Keratinocyte (primary cell): Measurements from ENCODE around the gene RIC3. TPM values are rescaled to one million over a fixed set of nuclear protein-coding genes. Genes with fewer than 3 reads are reported as not detected.

Experiments used
- DNase-seq: peaks from one replicate; pipeline ENCODE4 v3.0.0-alpha.2; 2011; ENCODE audit warnings: low read depth, missing footprints, low spot score
- FAIRE-seq: peaks from 2 replicates; lab custom pipeline; 2011; peaks lifted over from hg19 to GRCh38; lab: Jason Lieb, UNC
- H2AFZ ChIP-seq: 2 replicates; pipeline ENCODE4 v1.6.0; 2012; ENCODE audit warnings: low read length, control low read depth, inconsistent platforms; ENCODE audit not compliant: control insufficient read depth
- H3K27ac ChIP-seq: 2 replicates; pipeline ENCODE4 v1.5.1; 2011; ENCODE audit warnings: low read length; ENCODE audit not compliant: control insufficient read depth, insufficient read depth
- H3K27me3 ChIP-seq: 3 replicates; pipeline ENCODE4 v1.6.0; 2011; ENCODE audit warnings: low read length; ENCODE audit not compliant: control insufficient read depth, insufficient read depth; ENCODE audit errors: extremely low read depth
- H3K36me3 ChIP-seq, 2 experiments: 2 replicates in 1 of 2; 3 replicates in 1 of 2; pipeline ENCODE4 v1.5.1; 2011; ENCODE audit warnings: low read length in 2 of 2, mild to moderate bottlenecking in 1 of 2; ENCODE audit not compliant: control insufficient read depth in 2 of 2, insufficient read depth in 2 of 2; ENCODE audit errors: extremely low read depth in 1 of 2
- H3K4me1 ChIP-seq: 3 replicates; pipeline ENCODE4 v1.5.1; 2011; ENCODE audit warnings: low read length; ENCODE audit not compliant: control insufficient read depth, insufficient read depth; ENCODE audit errors: extremely low read depth
- H3K4me2 ChIP-seq: 3 replicates; pipeline ENCODE4 v1.6.0; 2011; ENCODE audit warnings: low read depth, low read length; ENCODE audit not compliant: control insufficient read depth, insufficient read depth; ENCODE audit errors: extremely low read depth
- H3K4me3 ChIP-seq, 3 experiments: fragments of 200-600 bp in 1 of 3; sonication (generic) in 1 of 3; 2 replicates in 2 of 3; 3 replicates in 1 of 3; pipeline ENCODE4 v1.5.1; 2011 to 2016; ENCODE audit warnings: low read length in 3 of 3, mild to moderate bottlenecking in 3 of 3, control low read depth in 2 of 3, inconsistent platforms in 1 of 3, low read depth in 1 of 3, mixed read lengths in 1 of 3, mixed run types in 1 of 3, moderate library complexity in 1 of 3; ENCODE audit not compliant: control insufficient read depth in 2 of 3, insufficient read depth in 2 of 3; ENCODE audit errors: extremely low read depth in 1 of 3
- H3K79me2 ChIP-seq: 2 replicates; pipeline ENCODE4 v1.6.0; 2012; ENCODE audit warnings: low read length; ENCODE audit not compliant: control insufficient read depth, insufficient read depth
- H3K9ac ChIP-seq: 3 replicates; pipeline ENCODE4 v1.6.0; 2011; ENCODE audit warnings: low read length; ENCODE audit not compliant: control insufficient read depth, insufficient read depth; ENCODE audit errors: extremely low read depth
- H3K9me1 ChIP-seq: 3 replicates; pipeline ENCODE4 v1.6.0; 2011; ENCODE audit warnings: low read length; ENCODE audit not compliant: control insufficient read depth, insufficient read depth; ENCODE audit errors: extremely low read depth
- H3K9me3 ChIP-seq: 2 replicates; pipeline ENCODE4 v1.5.1; 2012; ENCODE audit warnings: low read depth, low read length; ENCODE audit not compliant: control insufficient read depth
- H4K20me1 ChIP-seq: 3 replicates; pipeline ENCODE4 v1.6.0; 2011; ENCODE audit warnings: low read length; ENCODE audit not compliant: control insufficient read depth, insufficient read depth; ENCODE audit errors: extremely low read depth
- CTCF ChIP-seq, 3 experiments: IDR thresholded peaks in 1 of 3; conservative IDR thresholded peaks in 1 of 3; optimal IDR thresholded peaks in 1 of 3; 2 replicates in 2 of 3; 3 replicates in 1 of 3; pipeline versions ENCODE3 to v1.5.1; 2011; ENCODE audit warnings: low read length in 3 of 3, mild to moderate bottlenecking in 3 of 3, moderate library complexity in 2 of 3, control low read depth in 1 of 3, inconsistent platforms in 1 of 3; ENCODE audit not compliant: insufficient read depth in 2 of 3; ENCODE audit errors: extremely low read depth in 1 of 3
- EZH2 ChIP-seq: IDR thresholded peaks from one replicate; pipeline ENCODE4 v1.6.1; 2012; ENCODE audit warnings: inconsistent platforms, mild to moderate bottlenecking, low read length, moderate library complexity
- dilution Hi-C: fragments of 300-500 bp; cut with MboI; formaldehyde crosslinking; loops from one replicate; pipeline ENCODE4 v1.7.0; 2020; ENCODE audit warnings: low sequenced_read_pairs; ENCODE audit not compliant: extremely low pct_ligation_motif_present
- polyA plus RNA-seq, 5 experiments: library from polyadenylated mRNA; depleted of rRNA in 3 of 5; stranded (reverse) in 3 of 5; stranded (forward) in 1 of 5; unstranded in 1 of 5; fragments of >200 nt; gene quantifications; 1 replicate in 1 of 5; 2 replicates in 3 of 5; 3 replicates in 1 of 5; pipeline versions ENCODE4 v1.2.1 to v1.2.3, GENCODE V29; 2011 to 2012; ENCODE audit warnings: missing spikeins in 2 of 5, low read depth in 1 of 5, low replicate concordance in 1 of 5

Gene RIC3
- polyA plus RNA-seq, 1 donor (not counting 4 experiments of a cell fraction or from before 2014, with no cell fraction given), result 2.5 TPM

- FAIRE-seq, result no peak
- Histone ChIP-seq H3K79me2 (no peaks in the 10 kb centered on the region), H3K4me3 (no peak overlapping the region), H3K9me3 (no peaks in the 10 kb centered on the region), H3K9ac (no peak overlapping the region), H4K20me1 (no peaks in the 10 kb centered on the region), H3K9me1 (no peaks in the 10 kb centered on the region), H3K27ac (no peak overlapping the region), H2AFZ (no peak overlapping the region), H3K36me3 (no peaks in the 10 kb centered on the region), H3K4me2 (no peak overlapping the region), H3K27me3 (no peaks in the 10 kb centered on the region), H3K4me1 (no peaks in the 10 kb centered on the region)
- no peak for DNase-seq
- dilution Hi-C loops, result no loop called here
- TF ChIP-seq EZH2, result no peak
- no peak for TF ChIP-seq CTCF (optimal IDR thresholded peaks at IDR 0.05 in 1 of 3, IDR thresholded peaks at IDR 0.05 in 1 of 3, conservative IDR thresholded peaks at IDR 0.05 in 1 of 3; ENCODE audit: extremely low read depth in 1 of 3, insufficient read depth in 2 of 3, low read length in 3 of 3)
These were observed 111.9 kb downstream of the RIC3 start for GRCh38 chr11:8056810-8057463.

Other genes starting within 250 kb of the RIC3 start
- 0.06 to 0.45 TPM (median 0.26 TPM) in 3 replicates for gene OR10A6, start 237.8 kb downstream of the RIC3 start, polyA plus RNA-seq
- 0.04 to 0.40 TPM (median 0.07 TPM) in 3 replicates for gene OR10A3, start 227.3 kb downstream of the RIC3 start, polyA plus RNA-seq
- 7.1 to 19.1 TPM (median 9.2 TPM) in 3 replicates for gene NLRP10, start 203.6 kb downstream of the RIC3 start, polyA plus RNA-seq
- 106 to 304 TPM (median 158 TPM) in 3 replicates for gene EIF3F, start 181.7 kb downstream of the RIC3 start, polyA plus RNA-seq
- 0.40 to 0.97 TPM (median 0.84 TPM) in 3 replicates for gene TUB, start 87.8 kb downstream of the RIC3 start, polyA plus RNA-seq
- gene LMO1, start 94.9 kb upstream of the RIC3 start, polyA plus RNA-seq, result 0.08 to 0.18 TPM in 2 of 3 replicates, not detected in the other